ENCODE measurements around the gene GPC5.

The GPC5 gene

DNA sequence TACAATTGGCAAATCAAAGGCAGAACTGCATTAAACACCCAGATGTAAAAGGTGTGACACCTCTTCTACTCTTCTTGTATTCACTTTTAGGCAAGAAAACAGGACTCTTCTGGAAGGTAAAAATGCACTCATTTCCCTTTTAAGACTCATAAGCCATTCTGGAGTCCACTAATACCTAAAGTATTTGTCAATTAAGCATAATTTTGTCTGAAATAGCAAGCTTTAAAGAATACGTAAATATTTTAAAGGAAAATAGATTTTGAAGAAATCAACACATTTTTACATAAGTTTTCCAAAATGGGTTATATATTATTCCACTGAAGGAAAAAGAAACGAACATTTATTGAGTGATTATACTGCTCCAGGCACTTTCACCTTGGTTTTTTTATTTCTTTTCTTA is 1166.5 kb downstream of the GPC5 start:
- H3K4me1 Mint-ChIP-seq, result no peaks in the 10 kb centered on the region
- H3K27ac Mint-ChIP-seq, result no peak overlapping the region
- no peak for ATAC-seq
- DNase-seq, result no peak
- H3K9me3 Mint-ChIP-seq, result peaks cover 0 to 9% of the 10 kb centered on the region in 2 donors
- no peak overlapping the region for H3K4me3 Mint-ChIP-seq
- H3K27me3 Mint-ChIP-seq, result no peaks in the 10 kb centered on the region

DNA sequence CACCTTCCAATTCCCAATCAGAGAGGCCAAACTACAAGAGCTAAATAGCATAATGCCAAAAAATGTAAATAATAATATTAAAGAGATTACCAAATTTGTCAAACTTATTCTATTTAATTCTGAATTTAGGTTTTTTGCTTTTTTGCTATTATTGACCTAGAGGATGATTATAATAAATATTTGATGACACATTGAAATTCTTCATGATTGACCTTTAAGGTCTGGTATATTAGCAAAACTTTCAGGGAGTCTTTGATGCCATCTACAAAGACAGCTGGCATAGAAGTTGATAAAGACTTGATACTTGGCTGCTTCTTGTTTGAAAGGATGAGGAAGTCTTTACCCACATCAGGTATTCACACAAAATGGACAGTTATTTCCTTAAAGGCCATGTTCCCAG is 1168.3 kb downstream of the GPC5 start:
- ATAC-seq, result no peak
- Mint-ChIP-seq H3K27ac (no peak overlapping the region), H3K9me3 (peaks cover 0 to 5% of the 10 kb centered on the region in 2 donors), H3K4me1 (no peaks in the 10 kb centered on the region), H3K27me3 (no peaks in the 10 kb centered on the region), H3K4me3 (no peak overlapping the region)
- no peak for DNase-seq

DNA sequence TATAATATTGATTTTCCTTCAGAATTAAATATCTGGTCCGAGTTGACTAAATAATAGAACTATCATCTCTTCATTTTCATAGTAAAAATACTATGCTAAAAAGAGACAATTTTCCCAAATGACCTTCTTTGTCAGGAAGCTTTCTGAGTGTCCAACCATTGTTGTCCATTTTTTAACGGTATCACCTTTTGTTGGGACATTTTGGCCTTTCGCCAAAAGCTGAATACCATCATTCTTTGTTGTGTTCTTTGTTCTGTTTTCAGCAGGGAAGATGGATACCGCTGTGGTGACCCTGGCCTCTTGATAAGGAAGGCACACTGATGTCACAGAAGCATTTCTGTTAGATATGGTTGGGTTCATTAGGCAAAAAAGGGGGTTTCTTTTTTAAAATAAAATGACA is 1173.8 kb downstream of the GPC5 start:
- Mint-ChIP-seq H3K4me1 (no peaks in the 10 kb centered on the region), H3K27ac (no peak overlapping the region), H3K4me3 (no peak overlapping the region), H3K27me3 (no peaks in the 10 kb centered on the region), H3K9me3 (no peaks in the 10 kb centered on the region)
- ATAC-seq, result no peak
- no peak for DNase-seq

DNA sequence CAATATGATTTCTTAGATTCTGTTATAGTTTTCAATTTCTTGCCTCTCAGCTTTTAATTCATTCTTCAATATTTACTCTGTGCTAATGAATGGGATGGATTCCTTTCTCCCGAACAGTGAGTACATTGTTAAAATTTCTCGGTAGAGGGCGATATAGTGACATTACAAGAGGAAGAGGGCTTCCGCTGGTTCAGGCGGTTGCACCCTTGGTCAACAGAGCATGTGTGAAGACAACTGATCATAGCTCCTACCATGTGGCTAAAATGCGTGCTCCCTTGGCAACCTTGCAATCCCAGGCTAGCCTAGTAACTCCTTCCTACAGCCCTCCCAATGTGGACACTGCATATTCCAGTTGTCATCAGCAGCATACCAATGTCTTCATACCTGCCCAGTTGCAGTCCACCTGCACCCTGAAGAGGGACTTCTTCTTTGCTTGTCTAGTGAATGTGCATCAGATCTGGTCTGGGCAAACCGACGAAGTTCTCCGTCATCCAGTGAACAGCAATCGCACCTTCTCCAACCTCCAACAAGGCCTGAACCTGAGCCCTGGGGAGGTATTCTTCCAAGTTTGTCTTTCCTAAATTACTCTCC is 1175.1 kb downstream of the GPC5 start:
- no peaks in the 10 kb centered on the region for H3K4me1 Mint-ChIP-seq
- H3K27me3 Mint-ChIP-seq, result no peaks in the 10 kb centered on the region
- peak overlapping the region in 1 of 2 donors; percentile 56 for H3K27ac Mint-ChIP-seq
- no peak overlapping the region for H3K4me3 Mint-ChIP-seq
- H3K9me3 Mint-ChIP-seq, result peaks cover 0 to 5% of the 10 kb centered on the region in 2 donors
- DNase-seq (no peak), ATAC-seq (no peak)

DNA sequence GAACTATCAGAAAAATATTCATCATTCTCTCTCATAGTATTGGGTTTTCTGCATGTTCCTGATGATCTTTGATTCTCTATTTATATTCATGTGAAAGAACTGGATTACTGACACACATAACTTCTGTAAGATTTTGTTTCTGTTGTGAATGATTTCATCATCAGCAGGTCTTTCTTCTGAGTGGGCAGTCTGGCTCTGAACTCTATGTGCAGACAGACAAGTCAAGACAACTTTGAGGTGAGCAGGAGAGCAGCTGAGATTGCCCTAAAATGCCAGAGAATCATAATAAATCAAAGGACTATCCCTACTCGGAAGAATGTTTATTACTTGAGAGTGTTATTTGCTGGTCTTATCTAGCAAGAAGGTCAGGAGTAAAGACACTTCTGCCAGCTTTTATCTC is 1176.1 kb downstream of the GPC5 start:
- Mint-ChIP-seq H3K9me3 (peaks cover 0 to 5% of the 10 kb centered on the region in 2 donors), H3K4me3 (no peak overlapping the region), H3K4me1 (no peaks in the 10 kb centered on the region), H3K27ac (no peak overlapping the region), H3K27me3 (no peaks in the 10 kb centered on the region)
- ATAC-seq (no peak), DNase-seq (no peak)

DNA sequence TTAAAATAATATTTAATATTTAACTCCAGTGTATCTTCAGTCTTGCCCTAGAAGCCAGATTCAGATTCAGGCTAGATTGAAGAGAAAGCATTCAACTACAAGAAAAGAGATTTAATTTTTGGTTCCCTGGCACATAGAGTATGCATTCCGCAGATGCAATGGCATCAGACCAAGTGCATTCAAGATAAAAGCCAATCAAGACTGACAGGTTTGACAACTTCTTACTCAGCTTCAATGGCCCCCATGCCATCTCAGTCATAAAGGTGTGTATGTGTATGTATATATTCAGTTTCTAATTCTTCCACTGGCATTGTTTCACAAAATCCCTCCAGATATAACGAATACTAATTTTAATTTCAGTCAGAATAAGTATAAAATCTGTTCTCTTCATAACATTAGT is 1177.4 kb downstream of the GPC5 start:
- Mint-ChIP-seq H3K27ac (no peak overlapping the region), H3K27me3 (no peaks in the 10 kb centered on the region), H3K4me3 (no peak overlapping the region), H3K9me3 (peaks cover 0 to 5% of the 10 kb centered on the region in 2 donors), H3K4me1 (no peaks in the 10 kb centered on the region)
- ATAC-seq (no peak), DNase-seq (no peak)

DNA sequence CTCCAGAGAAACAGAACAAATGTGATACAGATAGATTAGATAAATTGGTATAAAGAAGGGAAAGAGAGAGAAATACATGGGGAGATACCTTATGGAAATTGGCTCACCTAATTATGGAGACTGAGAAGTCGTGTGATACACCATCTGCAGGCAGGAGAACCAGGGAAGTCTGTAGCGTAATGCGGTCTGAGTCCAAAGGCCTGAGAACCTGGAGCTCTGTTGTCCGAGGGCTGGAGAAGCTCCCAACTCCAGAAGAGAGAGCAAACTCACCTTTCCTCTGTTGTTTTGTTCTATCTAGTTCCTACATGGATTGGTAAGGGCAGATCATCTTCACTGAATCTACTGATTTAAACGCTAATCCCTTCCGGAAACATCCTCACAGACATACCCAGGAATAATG is 1179.9 kb downstream of the GPC5 start:
- Mint-ChIP-seq H3K4me1 (no peaks in the 10 kb centered on the region), H3K9me3 (peaks cover 10 to 12% of the 10 kb centered on the region in 2 donors), H3K27ac (no peak overlapping the region), H3K4me3 (no peak overlapping the region), H3K27me3 (no peaks in the 10 kb centered on the region)
- ATAC-seq, result no peak
- DNase-seq, result no peak

DNA sequence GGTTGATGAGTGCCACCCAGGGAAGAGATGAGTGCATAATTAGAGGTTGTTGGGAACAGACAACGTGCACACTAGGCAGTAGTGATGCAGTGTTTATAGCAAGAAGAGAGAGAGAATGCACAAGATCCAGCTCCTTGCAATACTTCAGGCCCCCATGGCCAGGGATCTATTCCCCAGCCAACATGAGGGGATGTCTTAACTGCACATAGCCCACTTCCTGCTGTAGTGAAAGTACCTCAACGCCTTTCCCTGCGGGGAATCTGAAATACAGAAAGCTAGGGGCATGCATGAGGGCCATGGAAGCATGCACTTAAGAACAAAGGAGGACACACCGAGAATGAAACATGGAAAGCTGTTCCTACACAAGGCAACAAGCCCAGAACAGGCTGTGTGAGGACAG is 1191.5 kb downstream of the GPC5 start:
- Mint-ChIP-seq H3K4me1 (no peaks in the 10 kb centered on the region), H3K9me3 (peaks cover 12 to 26% of the 10 kb centered on the region in 2 donors), H3K27me3 (no peaks in the 10 kb centered on the region), H3K27ac (no peak overlapping the region), H3K4me3 (no peak overlapping the region)
- ATAC-seq (no peak), DNase-seq (no peak)

DNA sequence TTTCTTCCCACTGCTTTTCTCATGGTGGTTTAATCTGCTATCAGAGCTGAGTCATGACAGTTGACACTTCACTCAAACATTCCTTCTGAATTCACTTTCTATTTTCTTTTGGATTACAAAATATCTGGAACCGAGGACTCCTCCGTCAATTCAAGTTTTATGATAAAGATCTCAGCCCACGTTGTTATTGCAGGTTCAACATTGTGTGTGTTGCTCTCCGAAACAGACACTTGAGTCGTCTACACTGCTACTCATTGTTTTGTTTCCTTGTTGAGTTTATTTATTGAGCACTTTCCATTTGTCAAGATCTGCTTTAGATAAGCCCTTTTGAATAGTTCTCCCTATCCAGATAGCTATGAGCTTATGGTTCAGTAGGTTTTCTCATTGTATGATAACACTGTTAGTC is 1192.1 kb downstream of the GPC5 start:
- no peaks in the 10 kb centered on the region for H3K27me3 Mint-ChIP-seq
- H3K4me1 Mint-ChIP-seq, result no peaks in the 10 kb centered on the region
- no peak overlapping the region for H3K4me3 Mint-ChIP-seq
- no peak for DNase-seq
- no peak for ATAC-seq
- peaks cover 16 to 26% of the 10 kb centered on the region in 2 donors for H3K9me3 Mint-ChIP-seq
- no peak overlapping the region for H3K27ac Mint-ChIP-seq

DNA sequence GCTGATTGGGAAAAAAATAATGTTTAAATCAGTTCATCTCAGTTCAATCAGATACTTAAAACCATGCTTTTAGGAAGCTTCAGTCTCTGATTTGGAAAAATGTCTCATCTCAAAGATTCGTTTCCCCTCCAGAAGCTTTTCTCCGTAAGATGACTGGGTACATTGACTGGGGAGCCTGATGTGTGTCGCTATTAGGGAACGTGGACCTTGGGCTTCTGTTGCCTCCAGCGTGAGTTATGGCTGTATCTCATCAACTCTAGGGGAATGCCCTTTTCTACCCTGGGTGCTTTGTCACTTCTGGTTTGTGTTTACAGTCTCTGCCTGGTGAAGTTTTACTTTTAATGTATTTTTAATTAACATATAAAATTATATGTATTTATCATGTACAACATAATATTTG is 1192.7 kb downstream of the GPC5 start:
- no peaks in the 10 kb centered on the region for H3K4me1 Mint-ChIP-seq

DNA sequence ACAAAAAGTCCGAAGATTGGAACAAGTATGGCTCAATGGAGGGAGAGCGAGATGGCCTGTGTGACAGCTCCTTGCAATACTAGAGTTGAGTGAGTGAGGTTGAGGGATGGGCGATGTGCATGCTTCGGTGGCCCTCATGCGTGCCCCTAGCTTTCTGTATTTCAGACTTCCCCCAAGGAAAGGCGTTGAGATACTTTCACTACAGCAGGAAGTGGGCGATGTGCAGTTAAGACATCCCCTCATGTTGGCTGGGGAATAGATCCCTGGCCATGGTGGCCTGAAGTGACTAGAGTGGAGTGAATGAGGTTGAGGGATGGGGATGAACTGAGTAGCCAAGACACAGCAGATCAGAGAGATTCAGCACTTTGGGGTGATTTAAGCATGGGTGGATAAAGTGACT is 1194.3 kb downstream of the GPC5 start:
- no peak for DNase-seq
- ATAC-seq, result no peak
- Mint-ChIP-seq H3K4me3 (no peak overlapping the region), H3K9me3 (peaks cover 16 to 26% of the 10 kb centered on the region in 2 donors), H3K27me3 (no peaks in the 10 kb centered on the region), H3K27ac (no peak overlapping the region), H3K4me1 (no peaks in the 10 kb centered on the region)

More for the DNA sequence above, 1192.7 kb downstream of the GPC5 start:
- no peak for DNase-seq
- Mint-ChIP-seq H3K9me3 (peaks cover 16 to 26% of the 10 kb centered on the region in 2 donors), H3K27me3 (no peaks in the 10 kb centered on the region), H3K4me3 (no peak overlapping the region), H3K27ac (no peak overlapping the region)
- ATAC-seq, result no peak

DNA sequence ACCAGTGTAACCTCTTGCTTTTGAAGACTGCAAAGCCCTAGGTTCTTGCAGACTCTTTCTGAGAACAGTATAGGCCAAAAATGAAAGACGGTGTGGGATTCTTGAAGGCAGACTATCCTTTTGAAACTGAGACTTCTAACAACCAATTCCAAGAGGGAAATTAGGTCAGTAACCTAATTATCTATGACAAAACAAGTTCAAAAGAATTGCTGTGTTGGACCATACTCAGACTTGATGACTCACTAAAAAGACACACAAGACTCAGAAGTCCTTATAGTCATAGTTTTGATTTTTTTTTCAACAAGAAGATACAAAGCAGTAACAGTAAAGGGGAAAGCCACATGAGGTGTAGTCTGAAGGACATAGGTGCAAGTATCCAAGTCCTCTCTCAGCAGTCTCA is 1204.1 kb downstream of the GPC5 start:
- H3K27me3 Mint-ChIP-seq, result no peaks in the 10 kb centered on the region
- H3K27ac Mint-ChIP-seq, result no peak overlapping the region
- no peak overlapping the region for H3K4me3 Mint-ChIP-seq

DNA sequence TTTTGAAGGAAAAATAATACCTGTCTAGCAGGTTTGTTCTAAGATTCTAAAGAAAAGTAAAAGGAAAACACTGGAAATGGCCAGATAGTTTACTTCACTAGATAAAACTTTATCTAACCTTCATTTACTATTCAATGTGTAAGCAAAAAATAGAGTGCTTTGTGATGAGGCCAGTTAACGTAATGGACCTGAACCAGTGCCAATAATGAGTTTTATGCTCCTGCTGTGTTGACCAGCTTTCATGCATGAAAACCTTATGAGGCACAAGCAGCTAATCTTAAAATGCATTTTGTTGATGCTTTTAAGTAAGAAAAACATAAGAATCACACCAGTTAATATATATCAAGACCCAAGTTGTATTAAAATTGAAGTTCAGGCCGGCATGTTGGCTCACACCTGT is 1211.0 kb downstream of the GPC5 start:
- Mint-ChIP-seq H3K27ac (no peak overlapping the region), H3K27me3 (no peaks in the 10 kb centered on the region), H3K4me1 (no peaks in the 10 kb centered on the region), H3K9me3 (no peaks in the 10 kb centered on the region), H3K4me3 (no peak overlapping the region)
- ATAC-seq, result no peak
- no peak for DNase-seq

More for the DNA sequence above, 1204.1 kb downstream of the GPC5 start:
- peaks cover 6 to 14% of the 10 kb centered on the region in 2 donors for H3K9me3 Mint-ChIP-seq
- H3K4me1 Mint-ChIP-seq, result no peaks in the 10 kb centered on the region
- no peak for ATAC-seq
- DNase-seq, result no peak

DNA sequence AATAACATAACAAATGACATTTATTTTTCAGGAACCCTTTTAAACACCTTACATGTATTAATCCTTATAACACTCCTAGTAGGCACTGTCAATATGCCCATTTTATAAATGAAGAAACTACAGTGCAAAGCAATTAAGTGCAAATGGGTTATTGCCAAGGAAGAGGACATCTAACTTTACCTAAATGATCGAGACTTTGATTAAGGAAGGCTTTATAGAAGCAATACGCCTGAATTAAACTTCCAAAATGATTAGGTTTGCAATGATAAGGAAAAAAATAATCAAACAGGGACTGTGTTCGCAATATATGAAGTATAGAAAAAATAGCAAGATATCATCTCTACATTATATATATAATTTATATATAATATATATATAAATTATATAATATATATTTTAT is 1214.5 kb downstream of the GPC5 start:
- no peak overlapping the region for H3K4me3 Mint-ChIP-seq
- no peak overlapping the region for H3K27ac Mint-ChIP-seq
- H3K9me3 Mint-ChIP-seq, result no peaks in the 10 kb centered on the region
- DNase-seq (no peak), ATAC-seq (no peak)
- H3K27me3 Mint-ChIP-seq, result no peaks in the 10 kb centered on the region
- H3K4me1 Mint-ChIP-seq, result no peaks in the 10 kb centered on the region

DNA sequence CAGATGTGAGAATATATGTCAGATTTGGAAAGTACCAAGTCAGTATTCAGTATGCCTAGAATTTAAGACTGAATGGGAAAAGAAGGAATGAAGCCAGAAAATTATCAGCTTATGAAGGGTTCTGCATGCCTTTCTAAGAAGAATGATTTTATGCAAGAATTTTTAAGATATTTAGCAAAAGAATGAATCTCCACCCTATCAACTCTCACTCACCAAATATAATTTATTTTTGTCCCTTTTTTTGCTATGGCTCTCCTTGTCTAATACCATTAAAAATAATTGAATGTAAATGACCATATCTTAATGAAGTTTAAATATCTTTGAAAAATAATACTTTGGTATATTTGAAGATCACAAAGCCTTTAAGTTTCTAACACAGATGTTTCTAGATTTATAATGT is 1215.5 kb downstream of the GPC5 start:
- no peak for ATAC-seq
- Mint-ChIP-seq H3K4me3 (no peak overlapping the region), H3K9me3 (no peaks in the 10 kb centered on the region), H3K27ac (no peak overlapping the region), H3K4me1 (no peaks in the 10 kb centered on the region), H3K27me3 (no peaks in the 10 kb centered on the region)
- DNase-seq, result no peak

DNA sequence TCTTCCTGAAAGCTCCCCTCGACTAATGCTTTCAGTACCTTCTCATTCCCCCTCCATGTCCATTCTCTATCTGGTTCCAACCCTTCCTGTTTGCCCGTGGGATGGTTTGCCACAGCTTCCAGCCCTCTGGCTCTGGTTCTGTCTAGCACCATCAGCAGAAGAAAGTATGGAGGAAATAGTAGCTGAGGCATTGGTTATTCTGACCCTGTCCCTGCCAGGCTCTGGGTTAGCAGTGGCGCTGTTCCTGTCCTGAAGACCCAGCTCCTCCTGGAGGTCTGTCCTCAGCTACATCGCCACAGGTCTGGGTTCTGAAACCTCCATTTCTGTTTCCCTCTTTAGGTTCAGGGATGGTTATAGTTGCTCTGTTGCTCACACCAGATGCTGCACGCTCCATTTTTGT is 1223.6 kb downstream of the GPC5 start:
- no peak overlapping the region for H3K4me3 Mint-ChIP-seq
- peaks cover 0 to 6% of the 10 kb centered on the region in 2 donors for H3K9me3 Mint-ChIP-seq
- DNase-seq, result no peak
- ATAC-seq, result no peak
- no peaks in the 10 kb centered on the region for H3K4me1 Mint-ChIP-seq
- no peak overlapping the region for H3K27ac Mint-ChIP-seq
- H3K27me3 Mint-ChIP-seq, result no peaks in the 10 kb centered on the region

DNA sequence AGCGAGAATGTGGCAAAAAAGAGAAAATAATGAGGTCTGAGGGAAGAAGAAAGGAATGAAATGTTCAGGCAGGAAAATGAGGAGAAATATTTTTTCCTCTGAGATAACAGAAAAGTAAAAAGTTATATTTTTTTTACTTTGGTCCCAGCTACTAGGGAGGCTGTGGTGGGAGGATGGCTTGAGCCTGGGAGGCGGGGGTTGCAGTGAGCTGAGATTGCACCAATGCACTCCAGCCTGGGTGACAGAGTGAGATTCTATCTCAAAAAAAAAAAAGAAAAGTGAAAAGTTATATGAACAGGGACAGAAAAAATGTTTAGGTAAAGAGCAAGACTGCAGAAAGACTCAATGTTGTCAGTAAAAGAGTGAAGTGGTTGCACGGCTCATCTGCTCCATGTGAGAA is 1224.5 kb downstream of the GPC5 start:
- DNase-seq, result no peak
- ATAC-seq, result no peak
- H3K4me3 Mint-ChIP-seq, result no peak overlapping the region
- H3K27ac Mint-ChIP-seq, result no peak overlapping the region
- H3K4me1 Mint-ChIP-seq, result no peaks in the 10 kb centered on the region
- H3K9me3 Mint-ChIP-seq, result peaks cover 0 to 6% of the 10 kb centered on the region in 2 donors
- H3K27me3 Mint-ChIP-seq, result no peaks in the 10 kb centered on the region

All from stimulated activated naive CD8-positive, alpha-beta T cell treated with anti-CD3 and anti-CD28 coated beads, Interleukin-15, amount 100 ng/mL, for 72 hours (primary cell).